ENCODE results near the gene TOGARAM2.

Gene TOGARAM2

GRCh38 chr2:29054430-29054829, 73.3 kb downstream of the TOGARAM2 start:
- DNase-seq (ENCODE audit: low spot score) = no peak

GRCh38 chr2:29055601-29056000, 74.5 kb downstream of the TOGARAM2 start:
- no peak for DNase-seq (ENCODE audit: low spot score)

- DNase-seq (ENCODE audit: low spot score) = no peak
These were observed 75.4 kb downstream of the TOGARAM2 start for GRCh38 chr2:29056452-29056851.

GRCh38 chr2:29057006-29057405, 75.9 kb downstream of the TOGARAM2 start:
- no peak for DNase-seq (ENCODE audit: low spot score)

- DNase-seq (ENCODE audit: low spot score) = no peak
These were observed 78.5 kb downstream of the TOGARAM2 start for GRCh38 chr2:29059624-29060023.

GRCh38 chr2:29060441-29060840, 79.3 kb downstream of the TOGARAM2 start:
- no peak for DNase-seq (ENCODE audit: low spot score)

- no peak for DNase-seq (ENCODE audit: low spot score)
These were observed 80.1 kb downstream of the TOGARAM2 start for GRCh38 chr2:29061176-29061575.

- DNase-seq (ENCODE audit: low spot score) = no peak
These were observed 80.5 kb downstream of the TOGARAM2 start for GRCh38 chr2:29061616-29062015.

- no peak for DNase-seq (ENCODE audit: low spot score)
These were observed 81.3 kb downstream of the TOGARAM2 start for GRCh38 chr2:29062371-29062770.

- no peak for DNase-seq (ENCODE audit: low spot score)
These were observed 82.0 kb downstream of the TOGARAM2 start for GRCh38 chr2:29063056-29063455.

- no peak for DNase-seq (ENCODE audit: low spot score)
These were observed 82.7 kb downstream of the TOGARAM2 start for GRCh38 chr2:29063646-29064345.

- DNase-seq (ENCODE audit: low spot score) = no peak
These were observed 83.2 kb downstream of the TOGARAM2 start for GRCh38 chr2:29064346-29064715.

GRCh38 chr2:29064746-29065067, 83.6 kb downstream of the TOGARAM2 start:
- DNase-seq (ENCODE audit: low spot score) = no peak

- DNase-seq (ENCODE audit: low spot score) = no peak
These were observed 84.1 kb downstream of the TOGARAM2 start for GRCh38 chr2:29065068-29065811.

- DNase-seq (ENCODE audit: low spot score) = no peak
These were observed 85.3 kb downstream of the TOGARAM2 start for GRCh38 chr2:29066271-29066860.

- no peak for DNase-seq (ENCODE audit: low spot score)
These were observed 86.0 kb downstream of the TOGARAM2 start for GRCh38 chr2:29066997-29067605.

- DNase-seq (ENCODE audit: low spot score) = no peak
These were observed 87.4 kb downstream of the TOGARAM2 start for GRCh38 chr2:29068513-29068912.

GRCh38 chr2:29070526-29070925, 89.4 kb downstream of the TOGARAM2 start:
- DNase-seq (ENCODE audit: low spot score) = no peak

GRCh38 chr2:29071032-29071975, 90.2 kb downstream of the TOGARAM2 start:
- no peak for DNase-seq (ENCODE audit: low spot score)

- DNase-seq (ENCODE audit: low spot score) = no peak
These were observed 91.2 kb downstream of the TOGARAM2 start for GRCh38 chr2:29072251-29072650.

GRCh38 chr2:29072971-29073725, 92.0 kb downstream of the TOGARAM2 start:
- no peak for DNase-seq (ENCODE audit: low spot score)
